GM23338 (cell line): ENCODE results near the gene ATG9A. TPM values are rescaled to one million over a fixed set of nuclear protein-coding genes. Genes with fewer than 3 reads are reported as not detected.

Experiments
- ATAC-seq: fragments of 200-7000 bp; cut with Tn5 transposase; 3 replicates; pipeline ENCODE4 v1.9.1; 2020
- DNase-seq: peaks from one replicate; pipeline ENCODE4 v3.0.0-alpha.2; 2015; ENCODE audit warnings: low spot score
- H2AFZ ChIP-seq: fragments of 200-600 bp; sonication (generic); 2 replicates; pipeline ENCODE4 v1.8.0; 2016; ENCODE audit warnings: antibody characterized with exemption, mild to moderate bottlenecking, moderate library complexity
- H3F3A ChIP-seq: fragments of 200-600 bp; sonication (generic); replicated peaks from 2 replicates; pipeline ENCODE4 v1.8.0; 2017; ENCODE audit warnings: antibody characterized with exemption, mixed run types, low read depth
- H3K27ac ChIP-seq: fragments of 200-600 bp; sonication (generic); 2 replicates; pipeline ENCODE4 v1.6.1; 2016; ENCODE audit warnings: low read depth
- H3K27me3 ChIP-seq: fragments of 200-600 bp; sonication (generic); 2 replicates; pipeline ENCODE4 v1.8.0; 2016; ENCODE audit warnings: mild to moderate bottlenecking, mixed run types, moderate library complexity; ENCODE audit not compliant: insufficient read depth
- H3K36me3 ChIP-seq: fragments of 200-600 bp; sonication (generic); 2 replicates; pipeline ENCODE4 v1.8.0; 2016; ENCODE audit warnings: mild to moderate bottlenecking; ENCODE audit not compliant: insufficient read depth
- H3K4me1 ChIP-seq: fragments of 200-600 bp; sonication (generic); 2 replicates; pipeline ENCODE4 v1.8.0; 2016; ENCODE audit warnings: mild to moderate bottlenecking, moderate library complexity; ENCODE audit not compliant: insufficient read depth
- H3K4me2 ChIP-seq: fragments of 200-600 bp; sonication (generic); 2 replicates; pipeline ENCODE4 v1.7.1; 2017; ENCODE audit warnings: mixed run types
- H3K4me3 ChIP-seq: fragments of 200-600 bp; sonication (generic); 2 replicates; pipeline ENCODE4 v1.6.1; 2016; ENCODE audit warnings: mixed run types
- H3K79me2 ChIP-seq: fragments of 200-600 bp; sonication (generic); replicated peaks from 2 replicates; pipeline ENCODE4 v1.8.0; 2017; ENCODE audit warnings: mild to moderate bottlenecking; ENCODE audit not compliant: insufficient read depth
- H3K9me2 ChIP-seq: fragments of 200-600 bp; sonication (generic); 2 replicates; pipeline ENCODE4 v1.8.0; 2017; ENCODE audit not compliant: insufficient read depth
- H4K20me1 ChIP-seq: fragments of 200-600 bp; sonication (generic); replicated peaks from 2 replicates; pipeline ENCODE4 v1.8.0; 2017; ENCODE audit warnings: mild to moderate bottlenecking; ENCODE audit not compliant: insufficient read depth
- H3K27ac Mint-ChIP-seq: 2 replicates; pipeline ENCODE4 v1.8.0; 2020; ENCODE audit warnings: inconsistent platforms, mild to moderate bottlenecking, moderate library complexity, mixed read lengths
- H3K27me3 Mint-ChIP-seq: 3 replicates; pipeline ENCODE4 v1.8.0; 2022; ENCODE audit warnings: low read depth, mild to moderate bottlenecking, moderate library complexity, mixed read lengths, inconsistent platforms; ENCODE audit not compliant: insufficient read depth, poor library complexity
- H3K36me3 Mint-ChIP-seq: 3 replicates; pipeline ENCODE4 v1.8.0; 2021; ENCODE audit warnings: low read depth, mild to moderate bottlenecking, inconsistent platforms, moderate library complexity, mixed read lengths
- H3K4me1 Mint-ChIP-seq: 3 replicates; pipeline ENCODE4 v1.8.0; 2020; ENCODE audit warnings: mild to moderate bottlenecking, inconsistent platforms, mixed read lengths
- H3K4me3 Mint-ChIP-seq: 3 replicates; pipeline ENCODE4 v1.8.0; 2021; ENCODE audit warnings: moderate library complexity, mild to moderate bottlenecking, inconsistent platforms, mixed read lengths
- H3K9me3 Mint-ChIP-seq: 3 replicates; pipeline ENCODE4 v1.8.0; 2020; ENCODE audit warnings: moderate library complexity, mild to moderate bottlenecking, inconsistent platforms, mixed read lengths
- CREB1 ChIP-seq: fragments of 250-450 bp; sonication (Bioruptor Pico); IDR thresholded peaks from 2 replicates; pipeline ENCODE4 v1.5.0; 2020; ENCODE audit warnings: low read depth, mild to moderate bottlenecking, moderate library complexity
- EZH2 ChIP-seq: fragments of 200-600 bp; sonication (generic); IDR thresholded peaks from one replicate; pipeline ENCODE4 v1.8.0; 2017; ENCODE audit warnings: antibody characterized with exemption, mild to moderate bottlenecking, low read depth; ENCODE audit not compliant: unreplicated experiment
- EZH2phosphoT487 ChIP-seq: fragments of 200-600 bp; sonication (generic); IDR thresholded peaks from one replicate; pipeline ENCODE4 v1.8.1; 2018; ENCODE audit warnings: antibody characterized with exemption; ENCODE audit not compliant: unreplicated experiment
- JUNB ChIP-seq: IDR thresholded peaks from one replicate; pipeline ENCODE4 v1.6.1; 2016; ENCODE audit warnings: antibody characterized with exemption; ENCODE audit not compliant: unreplicated experiment
- NANOG ChIP-seq: IDR thresholded peaks from 2 replicates; pipeline ENCODE4 v1.6.1; 2016; ENCODE audit warnings: antibody characterized with exemption, borderline replicate concordance
- POLR2AphosphoS5 ChIP-seq: IDR thresholded peaks from 2 replicates; pipeline ENCODE4 v1.6.1; 2016; ENCODE audit warnings: antibody characterized with exemption, low read depth
- STAT1 ChIP-seq: IDR thresholded peaks from one replicate; pipeline ENCODE4 v1.6.1; 2016; ENCODE audit warnings: antibody characterized with exemption; ENCODE audit not compliant: unreplicated experiment
- ZNF114 ChIP-seq: fragments of 250-450 bp; sonication (Bioruptor Pico); IDR thresholded peaks from 2 replicates; pipeline ENCODE4 v1.5.0; 2020; ENCODE audit warnings: mild to moderate bottlenecking, moderate library complexity
- polyA plus RNA-seq: library from polyadenylated mRNA; unstranded; fragments of >200 nt; fragmentation: Nextera tagmentation; extraction: Ambion mirVana; gene quantifications from 2 replicates; pipeline ENCODE4 v1.2.1, GENCODE V29; 2016
- total RNA-seq: library from RNA; depleted of rRNA; stranded (reverse); fragments of >200 nt; shearing (Covaris generic); gene quantifications from 2 replicates; pipeline ENCODE4 v1.2.3, GENCODE V29; 2014
- TF ChIP-seq, protein P1 (sequence below): IDR thresholded peaks from one replicate; pipeline ENCODE4 v1.6.1; 2018; ENCODE audit warnings: antibody characterized with exemption; ENCODE audit not compliant: unreplicated experiment
- TF ChIP-seq, protein P2 (sequence below), 2 experiments: fragments of 200-600 bp in 1 of 2; sonication (generic) in 1 of 2; conservative IDR thresholded peaks; 2 replicates each; pipeline versions ENCODE4 v1.5.1 to v1.6.1; 2016 to 2017; ENCODE audit warnings: antibody characterized with exemption in 2 of 2, low read depth in 2 of 2, mild to moderate bottlenecking in 2 of 2, moderate library complexity in 1 of 2
- TF ChIP-seq, protein P3 (sequence below): fragments of 250-450 bp; sonication (Bioruptor Pico); IDR thresholded peaks from 2 replicates; pipeline ENCODE4 v1.5.0; 2020; ENCODE audit warnings: mild to moderate bottlenecking, moderate library complexity

The ATG9A gene
- total and polyA plus RNA-seq, 2 experiments from 2014 or later = 20.7 to 54.2 TPM

DNA sequence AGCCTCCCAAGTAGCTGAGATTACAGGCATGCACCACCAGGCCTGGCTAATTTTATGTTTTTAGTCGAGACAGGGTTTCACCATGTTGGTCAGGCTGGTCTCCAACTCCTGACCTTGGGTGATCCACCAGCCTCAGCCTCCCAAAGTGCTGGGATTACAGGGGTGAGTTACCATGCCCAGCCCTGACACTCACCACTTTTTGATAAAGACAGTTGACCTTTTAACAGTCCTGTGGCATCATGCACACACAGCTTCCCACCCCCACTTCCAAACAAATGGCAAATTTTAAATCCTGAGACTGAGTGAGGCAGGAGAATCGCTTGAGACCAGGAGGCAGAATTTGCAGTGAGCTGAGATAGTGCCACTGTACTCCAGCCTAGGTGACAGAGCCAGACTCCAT is 43.6 kb upstream of the ATG9A start:
- H3K36me3 Mint-ChIP-seq = no peaks in the 10 kb centered on the region
- no peak for ATAC-seq

DNA sequence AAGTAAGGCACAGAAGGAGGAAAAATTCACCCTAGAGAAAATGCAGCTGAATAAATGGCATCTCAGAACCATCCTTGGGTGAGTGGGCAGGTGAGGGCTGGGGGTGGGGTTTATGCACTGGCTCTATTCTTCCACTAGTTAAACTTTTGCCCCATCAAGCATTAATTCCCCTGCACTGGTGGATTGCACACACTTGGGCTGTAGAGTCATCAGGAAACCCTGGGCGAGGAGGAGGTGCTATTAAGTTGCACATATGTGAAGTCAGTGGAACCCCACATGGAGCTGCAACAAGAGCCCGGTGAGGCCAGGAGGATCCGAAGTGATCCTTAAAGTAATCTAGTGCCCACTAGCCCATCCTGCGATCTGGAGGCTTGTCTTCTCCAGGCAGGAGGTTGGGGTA is 42.9 kb upstream of the ATG9A start:
- Mint-ChIP-seq H3K27ac (no peak overlapping the region), H3K4me3 (no peak overlapping the region), H3K27me3 (peaks cover 19% of the 10 kb centered on the region), H3K9me3 (no peaks in the 10 kb centered on the region), H3K4me1 (peaks cover 18% of the 10 kb centered on the region), H3K36me3 (no peaks in the 10 kb centered on the region)
- DNase-seq = no peak
- Histone ChIP-seq H2AFZ (no peak overlapping the region), H3K36me3 (no peaks in the 10 kb centered on the region), H3K27me3 (no peaks in the 10 kb centered on the region), H3K4me3 (no peak overlapping the region), H3K27ac (no peak overlapping the region), H3K79me2 (no peaks in the 10 kb centered on the region), H3F3A (no peaks in the 10 kb centered on the region), H3K9me2 (no peaks in the 10 kb centered on the region), H4K20me1 (no peaks in the 10 kb centered on the region), H3K4me2 (no peak overlapping the region), H3K4me1 (peaks cover 17% of the 10 kb centered on the region)
- ATAC-seq = no peak
- TF ChIP-seq NANOG = no peak
- no peak for TF ChIP-seq ZNF114
- TF ChIP-seq EZH2phosphoT487 = no peak
- TF ChIP-seq CREB1 (CRISPR knock-in tag) = no peak
- no peak for TF ChIP-seq EZH2
- TF ChIP-seq, protein P1, sequence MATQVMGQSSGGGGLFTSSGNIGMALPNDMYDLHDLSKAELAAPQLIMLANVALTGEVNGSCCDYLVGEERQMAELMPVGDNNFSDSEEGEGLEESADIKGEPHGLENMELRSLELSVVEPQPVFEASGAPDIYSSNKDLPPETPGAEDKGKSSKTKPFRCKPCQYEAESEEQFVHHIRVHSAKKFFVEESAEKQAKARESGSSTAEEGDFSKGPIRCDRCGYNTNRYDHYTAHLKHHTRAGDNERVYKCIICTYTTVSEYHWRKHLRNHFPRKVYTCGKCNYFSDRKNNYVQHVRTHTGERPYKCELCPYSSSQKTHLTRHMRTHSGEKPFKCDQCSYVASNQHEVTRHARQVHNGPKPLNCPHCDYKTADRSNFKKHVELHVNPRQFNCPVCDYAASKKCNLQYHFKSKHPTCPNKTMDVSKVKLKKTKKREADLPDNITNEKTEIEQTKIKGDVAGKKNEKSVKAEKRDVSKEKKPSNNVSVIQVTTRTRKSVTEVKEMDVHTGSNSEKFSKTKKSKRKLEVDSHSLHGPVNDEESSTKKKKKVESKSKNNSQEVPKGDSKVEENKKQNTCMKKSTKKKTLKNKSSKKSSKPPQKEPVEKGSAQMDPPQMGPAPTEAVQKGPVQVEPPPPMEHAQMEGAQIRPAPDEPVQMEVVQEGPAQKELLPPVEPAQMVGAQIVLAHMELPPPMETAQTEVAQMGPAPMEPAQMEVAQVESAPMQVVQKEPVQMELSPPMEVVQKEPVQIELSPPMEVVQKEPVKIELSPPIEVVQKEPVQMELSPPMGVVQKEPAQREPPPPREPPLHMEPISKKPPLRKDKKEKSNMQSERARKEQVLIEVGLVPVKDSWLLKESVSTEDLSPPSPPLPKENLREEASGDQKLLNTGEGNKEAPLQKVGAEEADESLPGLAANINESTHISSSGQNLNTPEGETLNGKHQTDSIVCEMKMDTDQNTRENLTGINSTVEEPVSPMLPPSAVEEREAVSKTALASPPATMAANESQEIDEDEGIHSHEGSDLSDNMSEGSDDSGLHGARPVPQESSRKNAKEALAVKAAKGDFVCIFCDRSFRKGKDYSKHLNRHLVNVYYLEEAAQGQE = no peak
- no peak for TF ChIP-seq STAT1
- no peak for TF ChIP-seq POLR2AphosphoS5
- TF ChIP-seq, protein P2, sequence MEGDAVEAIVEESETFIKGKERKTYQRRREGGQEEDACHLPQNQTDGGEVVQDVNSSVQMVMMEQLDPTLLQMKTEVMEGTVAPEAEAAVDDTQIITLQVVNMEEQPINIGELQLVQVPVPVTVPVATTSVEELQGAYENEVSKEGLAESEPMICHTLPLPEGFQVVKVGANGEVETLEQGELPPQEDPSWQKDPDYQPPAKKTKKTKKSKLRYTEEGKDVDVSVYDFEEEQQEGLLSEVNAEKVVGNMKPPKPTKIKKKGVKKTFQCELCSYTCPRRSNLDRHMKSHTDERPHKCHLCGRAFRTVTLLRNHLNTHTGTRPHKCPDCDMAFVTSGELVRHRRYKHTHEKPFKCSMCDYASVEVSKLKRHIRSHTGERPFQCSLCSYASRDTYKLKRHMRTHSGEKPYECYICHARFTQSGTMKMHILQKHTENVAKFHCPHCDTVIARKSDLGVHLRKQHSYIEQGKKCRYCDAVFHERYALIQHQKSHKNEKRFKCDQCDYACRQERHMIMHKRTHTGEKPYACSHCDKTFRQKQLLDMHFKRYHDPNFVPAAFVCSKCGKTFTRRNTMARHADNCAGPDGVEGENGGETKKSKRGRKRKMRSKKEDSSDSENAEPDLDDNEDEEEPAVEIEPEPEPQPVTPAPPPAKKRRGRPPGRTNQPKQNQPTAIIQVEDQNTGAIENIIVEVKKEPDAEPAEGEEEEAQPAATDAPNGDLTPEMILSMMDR (conservative IDR thresholded peaks at IDR 0.05; ENCODE audit: low read depth in 2 of 2) = no peak
- TF ChIP-seq JUNB = no peak
- TF ChIP-seq, protein P3, sequence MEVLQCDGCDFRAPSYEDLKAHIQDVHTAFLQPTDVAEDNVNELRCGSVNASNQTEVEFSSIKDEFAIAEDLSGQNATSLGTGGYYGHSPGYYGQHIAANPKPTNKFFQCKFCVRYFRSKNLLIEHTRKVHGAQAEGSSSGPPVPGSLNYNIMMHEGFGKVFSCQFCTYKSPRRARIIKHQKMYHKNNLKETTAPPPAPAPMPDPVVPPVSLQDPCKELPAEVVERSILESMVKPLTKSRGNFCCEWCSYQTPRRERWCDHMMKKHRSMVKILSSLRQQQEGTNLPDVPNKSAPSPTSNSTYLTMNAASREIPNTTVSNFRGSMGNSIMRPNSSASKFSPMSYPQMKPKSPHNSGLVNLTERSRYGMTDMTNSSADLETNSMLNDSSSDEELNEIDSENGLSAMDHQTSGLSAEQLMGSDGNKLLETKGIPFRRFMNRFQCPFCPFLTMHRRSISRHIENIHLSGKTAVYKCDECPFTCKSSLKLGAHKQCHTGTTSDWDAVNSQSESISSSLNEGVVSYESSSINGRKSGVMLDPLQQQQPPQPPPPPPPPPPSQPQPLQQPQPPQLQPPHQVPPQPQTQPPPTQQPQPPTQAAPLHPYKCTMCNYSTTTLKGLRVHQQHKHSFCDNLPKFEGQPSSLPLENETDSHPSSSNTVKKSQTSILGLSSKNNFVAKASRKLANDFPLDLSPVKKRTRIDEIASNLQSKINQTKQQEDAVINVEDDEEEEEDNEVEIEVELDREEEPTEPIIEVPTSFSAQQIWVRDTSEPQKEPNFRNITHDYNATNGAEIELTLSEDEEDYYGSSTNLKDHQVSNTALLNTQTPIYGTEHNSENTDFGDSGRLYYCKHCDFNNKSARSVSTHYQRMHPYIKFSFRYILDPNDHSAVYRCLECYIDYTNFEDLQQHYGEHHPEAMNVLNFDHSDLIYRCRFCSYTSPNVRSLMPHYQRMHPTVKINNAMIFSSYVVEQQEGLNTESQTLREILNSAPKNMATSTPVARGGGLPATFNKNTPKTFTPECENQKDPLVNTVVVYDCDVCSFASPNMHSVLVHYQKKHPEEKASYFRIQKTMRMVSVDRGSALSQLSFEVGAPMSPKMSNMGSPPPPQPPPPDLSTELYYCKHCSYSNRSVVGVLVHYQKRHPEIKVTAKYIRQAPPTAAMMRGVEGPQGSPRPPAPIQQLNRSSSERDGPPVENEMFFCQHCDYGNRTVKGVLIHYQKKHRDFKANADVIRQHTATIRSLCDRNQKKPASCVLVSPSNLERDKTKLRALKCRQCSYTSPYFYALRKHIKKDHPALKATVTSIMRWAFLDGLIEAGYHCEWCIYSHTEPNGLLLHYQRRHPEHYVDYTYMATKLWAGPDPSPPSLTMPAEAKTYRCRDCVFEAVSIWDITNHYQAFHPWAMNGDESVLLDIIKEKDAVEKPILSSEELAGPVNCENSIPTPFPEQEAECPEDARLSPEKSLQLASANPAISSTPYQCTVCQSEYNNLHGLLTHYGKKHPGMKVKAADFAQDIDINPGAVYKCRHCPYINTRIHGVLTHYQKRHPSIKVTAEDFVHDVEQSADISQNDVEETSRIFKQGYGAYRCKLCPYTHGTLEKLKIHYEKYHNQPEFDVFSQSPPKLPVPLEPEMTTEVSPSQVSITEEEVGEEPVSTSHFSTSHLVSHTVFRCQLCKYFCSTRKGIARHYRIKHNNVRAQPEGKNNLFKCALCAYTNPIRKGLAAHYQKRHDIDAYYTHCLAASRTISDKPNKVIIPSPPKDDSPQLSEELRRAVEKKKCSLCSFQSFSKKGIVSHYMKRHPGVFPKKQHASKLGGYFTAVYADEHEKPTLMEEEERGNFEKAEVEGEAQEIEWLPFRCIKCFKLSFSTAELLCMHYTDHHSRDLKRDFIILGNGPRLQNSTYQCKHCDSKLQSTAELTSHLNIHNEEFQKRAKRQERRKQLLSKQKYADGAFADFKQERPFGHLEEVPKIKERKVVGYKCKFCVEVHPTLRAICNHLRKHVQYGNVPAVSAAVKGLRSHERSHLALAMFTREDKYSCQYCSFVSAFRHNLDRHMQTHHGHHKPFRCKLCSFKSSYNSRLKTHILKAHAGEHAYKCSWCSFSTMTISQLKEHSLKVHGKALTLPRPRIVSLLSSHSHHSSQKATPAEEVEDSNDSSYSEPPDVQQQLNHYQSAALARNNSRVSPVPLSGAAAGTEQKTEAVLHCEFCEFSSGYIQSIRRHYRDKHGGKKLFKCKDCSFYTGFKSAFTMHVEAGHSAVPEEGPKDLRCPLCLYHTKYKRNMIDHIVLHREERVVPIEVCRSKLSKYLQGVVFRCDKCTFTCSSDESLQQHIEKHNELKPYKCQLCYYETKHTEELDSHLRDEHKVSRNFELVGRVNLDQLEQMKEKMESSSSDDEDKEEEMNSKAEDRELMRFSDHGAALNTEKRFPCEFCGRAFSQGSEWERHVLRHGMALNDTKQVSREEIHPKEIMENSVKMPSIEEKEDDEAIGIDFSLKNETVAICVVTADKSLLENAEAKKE (CRISPR knock-in tag) = no peak

More for the DNA sequence above, 43.6 kb upstream of the ATG9A start:
- peaks cover 24% of the 10 kb centered on the region for H3K4me1 Mint-ChIP-seq
- Histone ChIP-seq H3K4me3 (no peak overlapping the region), H3K79me2 (no peaks in the 10 kb centered on the region), H3K9me2 (no peaks in the 10 kb centered on the region), H3K4me2 (no peak overlapping the region), H3K27me3 (no peaks in the 10 kb centered on the region), H2AFZ (no peak overlapping the region), H3K27ac (no peak overlapping the region), H3K36me3 (no peaks in the 10 kb centered on the region), H3K4me1 (peaks cover 20% of the 10 kb centered on the region), H4K20me1 (no peaks in the 10 kb centered on the region), H3F3A (no peaks in the 10 kb centered on the region)
- no peaks in the 10 kb centered on the region for H3K9me3 Mint-ChIP-seq
- H3K4me3 Mint-ChIP-seq = no peak overlapping the region
- H3K27me3 Mint-ChIP-seq = peaks cover 26% of the 10 kb centered on the region
- no peak for DNase-seq
- TF ChIP-seq EZH2phosphoT487 (no peak), ZNF114 (no peak), EZH2 (no peak)
- H3K27ac Mint-ChIP-seq = no peak overlapping the region
